ENCODE data around the gene SLAMF9. TPM values are rescaled to one million over a fixed set of nuclear protein-coding genes. Genes with fewer than 3 reads are reported as not detected.

Gene SLAMF9
- polyA plus RNA-seq, 2 of the 4 experiments (the other 2 are of a cell fraction) = 0.22 to 0.25 TPM

GRCh38 chr1:159930634-159931033 lies 23.4 kb downstream of the SLAMF9 start:
- Histone ChIP-seq H3K9me3 (no peaks in the 10 kb centered on the region), H3K4me2 (no peak overlapping the region), H3K27ac (no peak overlapping the region), H3K4me3 (no peak overlapping the region), H3K4me1 (peaks cover 10% of the 10 kb centered on the region)
- FAIRE-seq (no peak), ATAC-seq (no peak), DNase-seq (ENCODE audit: low read depth in 1 of 2, low spot score in 1 of 2) (no peak)
- ChIA-PET CTCF (interaction anchor here (0.5 to 22.4 kb wide), 4 partner anchors 9 to 744 kb away, joined by 3 to 665 read pairs (median 4); no protein-coding TSS in a partner anchor), POLR2A (no interaction called here)
- TF ChIP-seq MYC (IDR thresholded peaks at IDR 0.05; ENCODE audit: borderline replicate concordance, low read length) (no peak), CEBPB (IDR thresholded peaks at IDR 0.05) (no peak), FOSL2 (IDR thresholded peaks at IDR 0.05) (no peak), FOSL2 (CRISPR knock-in tag; IDR thresholded peaks at IDR 0.05) (no peak), USF2 (IDR thresholded peaks at IDR 0.05) (no peak), MAZ (IDR thresholded peaks at IDR 0.05; ENCODE audit: borderline replicate concordance, low read depth, low read length) (no peak), BCL3 (IDR thresholded peaks at IDR 0.05) (no peak), ZC3H11A (IDR thresholded peaks at IDR 0.05) (no peak), EHF (CRISPR knock-in tag; IDR thresholded peaks at IDR 0.05) (no peak), RAD21 (conservative IDR thresholded peaks at IDR 0.05 in 1 of 2, IDR thresholded peaks at IDR 0.05 in 1 of 2) (no peak), RNF2 (IDR thresholded peaks at IDR 0.05; ENCODE audit: borderline replicate concordance, low read depth) (no peak), CHD4 (IDR thresholded peaks at IDR 0.05; ENCODE audit: borderline replicate concordance) (no peak), CBX8 (IDR thresholded peaks at IDR 0.05) (no peak), RCOR1 (IDR thresholded peaks at IDR 0.05; ENCODE audit: low read depth, low read length) (no peak)
- TF ChIP-seq, protein P1, sequence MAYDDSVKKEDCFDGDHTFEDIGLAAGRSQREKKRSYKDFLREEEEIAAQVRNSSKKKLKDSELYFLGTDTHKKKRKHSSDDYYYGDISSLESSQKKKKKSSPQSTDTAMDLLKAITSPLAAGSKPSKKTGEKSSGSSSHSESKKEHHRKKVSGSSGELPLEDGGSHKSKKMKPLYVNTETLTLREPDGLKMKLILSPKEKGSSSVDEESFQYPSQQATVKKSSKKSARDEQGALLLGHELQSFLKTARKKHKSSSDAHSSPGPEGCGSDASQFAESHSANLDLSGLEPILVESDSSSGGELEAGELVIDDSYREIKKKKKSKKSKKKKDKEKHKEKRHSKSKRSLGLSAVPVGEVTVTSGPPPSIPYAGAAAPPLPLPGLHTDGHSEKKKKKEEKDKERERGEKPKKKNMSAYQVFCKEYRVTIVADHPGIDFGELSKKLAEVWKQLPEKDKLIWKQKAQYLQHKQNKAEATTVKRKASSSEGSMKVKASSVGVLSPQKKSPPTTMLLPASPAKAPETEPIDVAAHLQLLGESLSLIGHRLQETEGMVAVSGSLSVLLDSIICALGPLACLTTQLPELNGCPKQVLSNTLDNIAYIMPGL (CRISPR knock-in tag; IDR thresholded peaks at IDR 0.05; ENCODE audit: borderline replicate concordance) = no peak
- WGBS (ENCODE audit: missing lambda C conversion rate) = 94% methylated on average over 7 of the region's 8 CpGs

GRCh38 chr1:159930216-159930615 lies 23.8 kb downstream of the SLAMF9 start:
- POLR2A ChIA-PET = no interaction called here
- no peak for FAIRE-seq

More at GRCh38 chr1:159930216-159930615, 23.8 kb downstream of the SLAMF9 start:
- Histone ChIP-seq H3K4me2 (no peak overlapping the region), H3K9me3 (no peaks in the 10 kb centered on the region), H3K4me1 (peaks cover 10% of the 10 kb centered on the region), H3K4me3 (no peak overlapping the region), H3K27ac (no peak overlapping the region)
- no peak for TF ChIP-seq ZNF302 (CRISPR knock-in tag; IDR thresholded peaks at IDR 0.05)
- TF ChIP-seq POLR2A (IDR thresholded peaks at IDR 0.05; ENCODE audit: low read length) = no peak
- no peak for TF ChIP-seq MAFK (IDR thresholded peaks at IDR 0.05; ENCODE audit: partially characterized antibody)
- no peak for TF ChIP-seq KDM1A (IDR thresholded peaks at IDR 0.05; ENCODE audit: low read depth)
- no peak for TF ChIP-seq ZFP36 (IDR thresholded peaks at IDR 0.05; ENCODE audit: borderline replicate concordance, partially characterized antibody)
- TF ChIP-seq HEYL (CRISPR knock-in tag; IDR thresholded peaks at IDR 0.05) = no peak
- TF ChIP-seq ZSCAN20 (CRISPR knock-in tag; IDR thresholded peaks at IDR 0.05) = no peak
- no peak for TF ChIP-seq HOXB13 (CRISPR knock-in tag; IDR thresholded peaks at IDR 0.05; ENCODE audit: low read depth)
- TF ChIP-seq CHD2 (IDR thresholded peaks at IDR 0.05; ENCODE audit: low read length, partially characterized antibody) = no peak
- no peak for TF ChIP-seq CBX8 (IDR thresholded peaks at IDR 0.05)
- TF ChIP-seq MYC (IDR thresholded peaks at IDR 0.05; ENCODE audit: borderline replicate concordance, low read length) = no peak
- no peak for TF ChIP-seq RCOR1 (IDR thresholded peaks at IDR 0.05; ENCODE audit: low read depth, low read length)
- TF ChIP-seq PHF8 (IDR thresholded peaks at IDR 0.05; ENCODE audit: borderline replicate concordance, low read depth) = no peak
- no peak for TF ChIP-seq RNF2 (IDR thresholded peaks at IDR 0.05; ENCODE audit: borderline replicate concordance, low read depth)
- no peak for TF ChIP-seq NFE2L2 (conservative IDR thresholded peaks at IDR 0.05; ENCODE audit: low read length)
- no peak for TF ChIP-seq NR3C1 (IDR thresholded peaks at IDR 0.05)
- no peak for TF ChIP-seq NPAS2 (CRISPR knock-in tag; IDR thresholded peaks at IDR 0.05; ENCODE audit: borderline replicate concordance)
- no peak for TF ChIP-seq BCL3 (IDR thresholded peaks at IDR 0.05)
- TF ChIP-seq TP53 (CRISPR knock-in tag; IDR thresholded peaks at IDR 0.05) = no peak
- TF ChIP-seq FOSL2 (IDR thresholded peaks at IDR 0.05) = no peak
- TF ChIP-seq FOSL2 (CRISPR knock-in tag; IDR thresholded peaks at IDR 0.05) = no peak
- no peak for DNase-seq (ENCODE audit: low read depth in 1 of 2, low spot score in 1 of 2)
- CTCF ChIA-PET = interaction anchor here (1.0 to 22.4 kb wide), 4 partner anchors 7 to 148 kb away, joined by 4 to 665 read pairs (median 52); no protein-coding TSS in a partner anchor
- ATAC-seq = no peak
- 81% methylated on average over 10 of the region's 11 CpGs for WGBS (ENCODE audit: missing lambda C conversion rate)

Measured in A549 (cell line).